CD14-positive monocyte (primary cell): Measurements from ENCODE around the gene MUC5AC. TPM values are rescaled to one million over a fixed set of nuclear protein-coding genes. Genes with fewer than 3 reads are reported as not detected.

Experiments
- DNase-seq, 3 donors: peaks; one replicate each; pipeline ENCODE4 v3.0.0-alpha.2; 2011 to 2022
- H2AFZ ChIP-seq: 2 replicates; pipeline ENCODE4 v1.6.0; 2012; ENCODE audit warnings: mild to moderate bottlenecking, low read depth, low read length, inconsistent platforms; ENCODE audit not compliant: insufficient read depth, poor library complexity, severe bottlenecking
- H3K27ac ChIP-seq, 2 donors: 1 replicate in 1 of 2; 2 replicates in 1 of 2; pipeline ENCODE4 v1.5.1; 2012 to 2013; ENCODE audit warnings: low read length in 2 of 2, control low read depth in 1 of 2, inconsistent platforms in 1 of 2, low read depth in 1 of 2, mild to moderate bottlenecking in 1 of 2
- H3K27me3 ChIP-seq, 2 donors: one replicate each; pipeline versions ENCODE4 v1.6.0 to v1.6.1; 2011 to 2013; ENCODE audit warnings: low read length in 2 of 2; ENCODE audit not compliant: control insufficient read depth in 2 of 2, insufficient read depth in 2 of 2
- H3K36me3 ChIP-seq, 2 donors: replicated peaks in 1 of 2; 1 replicate in 1 of 2; 2 replicates in 1 of 2; pipeline versions ENCODE4 v1.5.1 to v1.6.1; 2012 to 2013; ENCODE audit warnings: low read length in 2 of 2, control low read depth in 1 of 2, inconsistent platforms in 1 of 2, mild to moderate bottlenecking in 1 of 2; ENCODE audit not compliant: insufficient read depth in 2 of 2, control insufficient read depth in 1 of 2
- H3K4me1 ChIP-seq, 2 donors: 1 replicate in 1 of 2; 2 replicates in 1 of 2; pipeline versions ENCODE4 v1.5.1 to v1.6.1; 2012 to 2013; ENCODE audit warnings: low read length in 2 of 2, control low read depth in 1 of 2, inconsistent platforms in 1 of 2, mild to moderate bottlenecking in 1 of 2, moderate library complexity in 1 of 2; ENCODE audit not compliant: insufficient read depth in 2 of 2, control insufficient read depth in 1 of 2
- H3K4me2 ChIP-seq: replicated peaks from 2 replicates; pipeline ENCODE3; 2012; ENCODE audit warnings: low read length, moderate library complexity, mild to moderate bottlenecking; ENCODE audit not compliant: poor library complexity, severe bottlenecking; ENCODE audit errors: extremely low read depth
- H3K4me3 ChIP-seq, 3 experiments: fragments of 200-600 bp in 1 of 3; sonication (generic) in 1 of 3; replicated peaks in 1 of 3; 1 replicate in 2 of 3; 2 replicates in 1 of 3; pipeline ENCODE4 v1.5.1; 2011 to 2013; ENCODE audit warnings: low read length in 3 of 3, mild to moderate bottlenecking in 3 of 3, control low read depth in 2 of 3, low read depth in 2 of 3, inconsistent platforms in 1 of 3, moderate library complexity in 1 of 3
- H3K79me2 ChIP-seq: 2 replicates; pipeline ENCODE4 v1.6.0; 2012; ENCODE audit warnings: mild to moderate bottlenecking, control low read depth, inconsistent platforms, low read length, moderate library complexity; ENCODE audit not compliant: insufficient read depth
- H3K9ac ChIP-seq: 2 replicates; pipeline ENCODE4 v1.6.0; 2017; ENCODE audit warnings: low read length, mild to moderate bottlenecking; ENCODE audit not compliant: insufficient read depth, poor library complexity, severe bottlenecking
- H3K9me3 ChIP-seq, 2 donors: replicated peaks in 1 of 2; 1 replicate in 1 of 2; 2 replicates in 1 of 2; pipeline versions ENCODE4 v1.5.1 to v1.6.1; 2012 to 2013; ENCODE audit warnings: low read length in 2 of 2, control low read depth in 1 of 2; ENCODE audit not compliant: control insufficient read depth in 1 of 2, insufficient read depth in 1 of 2
- H4K20me1 ChIP-seq: 2 replicates; pipeline ENCODE4 v1.6.0; 2012; ENCODE audit warnings: mild to moderate bottlenecking, low read length, control low read depth, moderate library complexity; ENCODE audit not compliant: insufficient read depth
- H3K27ac Mint-ChIP-seq, 7 donors: one replicate each; pipeline ENCODE4 v1.8.0; 2020; ENCODE audit warnings: mild to moderate bottlenecking in 7 of 7, mixed read lengths in 7 of 7, moderate library complexity in 6 of 7, inconsistent platforms in 2 of 7
- H3K27me3 Mint-ChIP-seq, 3 donors: one replicate each; pipeline ENCODE4 v1.8.0; 2021 to 2022; ENCODE audit warnings: low read depth in 3 of 3, mild to moderate bottlenecking in 3 of 3, mixed read lengths in 3 of 3, moderate library complexity in 3 of 3, inconsistent platforms in 1 of 3
- H3K36me3 Mint-ChIP-seq, 2 donors: one replicate each; pipeline ENCODE4 v1.8.0; 2020; ENCODE audit warnings: mixed read lengths in 2 of 2, inconsistent platforms in 1 of 2, mild to moderate bottlenecking in 1 of 2
- H3K4me1 Mint-ChIP-seq: one replicate; pipeline ENCODE4 v1.8.0; 2020; ENCODE audit warnings: mild to moderate bottlenecking, mixed read lengths
- H3K4me3 Mint-ChIP-seq, 2 donors: one replicate each; pipeline ENCODE4 v1.8.0; 2020; ENCODE audit warnings: mild to moderate bottlenecking in 2 of 2, mixed read lengths in 2 of 2, moderate library complexity in 1 of 2
- H3K9me3 Mint-ChIP-seq, 7 donors: one replicate each; pipeline ENCODE4 v1.8.0; 2020 to 2022; ENCODE audit warnings: mixed read lengths in 7 of 7, mild to moderate bottlenecking in 6 of 7, moderate library complexity in 6 of 7, inconsistent platforms in 2 of 7
- CTCF ChIP-seq: fragments of 200-600 bp; IDR thresholded peaks from one replicate; pipeline ENCODE4 v1.8.0; 2022; ENCODE audit warnings: antibody characterized with exemption, mild to moderate bottlenecking
- WGBS: methylation state at CpG from one replicate; pipeline ENCODE4 v1.1.5; 2013; ENCODE audit warnings: missing lambda C conversion rate; ENCODE audit not compliant: insufficient coverage; 5-methylcytosine and 5-hydroxymethylcytosine counted together
- intact Hi-C, 2 donors: fragments of 100-400 bp; cut with micrococcal nuclease; formaldehyde crosslinking; loops; one replicate each; pipeline versions ENCODE4 v1.15.0 to v1.15.1; 2023
- polyA plus RNA-seq, 3 donors: library from polyadenylated mRNA; depleted of rRNA in 1 of 3; unstranded in 2 of 3; stranded (reverse) in 1 of 3; fragments of 300-500 nt in 2 of 3; fragments of >200 nt in 1 of 3; fragmentation: Illumina TruSeq in 2 of 3; gene quantifications; 1 replicate in 2 of 3; 2 replicates in 1 of 3; pipeline ENCODE4 v1.2.3, GENCODE V29; 2012 to 2021

The MUC5AC gene
- polyA plus RNA-seq, 3 donors: not detected

GRCh38 chr11:1174441-1175370, 17.0 kb downstream of the MUC5AC start:
- no peak overlapping the region for H3K4me3 ChIP-seq
- intact Hi-C loops: no loop called here
- H3K27ac Mint-ChIP-seq: no peak overlapping the region
- no peak overlapping the region for H3K4me2 ChIP-seq
- no peaks in the 10 kb centered on the region for H4K20me1 ChIP-seq
- no peak overlapping the region for H3K9ac ChIP-seq
- H3K4me1 ChIP-seq: no peaks in the 10 kb centered on the region
- TF ChIP-seq CTCF: no peak
- no peak for DNase-seq
- peaks cover 11 to 26% of the 10 kb centered on the region in 2 donors for H3K9me3 ChIP-seq
- H3K36me3 ChIP-seq: no peaks in the 10 kb centered on the region
- peaks cover 6 to 22% (median 15%) of the 10 kb centered on the region in 7 donors for H3K9me3 Mint-ChIP-seq
- H3K36me3 Mint-ChIP-seq: no peaks in the 10 kb centered on the region
- no peaks in the 10 kb centered on the region for H3K27me3 ChIP-seq
- no peaks in the 10 kb centered on the region for H3K4me1 Mint-ChIP-seq
- 94% methylated on average over 34 of the region's 39 CpGs for WGBS
- no peaks in the 10 kb centered on the region for H3K27me3 Mint-ChIP-seq
- H3K79me2 ChIP-seq: no peaks in the 10 kb centered on the region
- no peak overlapping the region for H2AFZ ChIP-seq
- no peak overlapping the region for H3K4me3 Mint-ChIP-seq
- H3K27ac ChIP-seq: no peak overlapping the region

- H3K27ac ChIP-seq: no peak overlapping the region
- no peak overlapping the region for H3K9ac ChIP-seq
- 95% methylated on average over 19 of the region's 22 CpGs for WGBS
- H3K36me3 ChIP-seq: no peaks in the 10 kb centered on the region
- TF ChIP-seq CTCF: no peak
- Mint-ChIP-seq H3K36me3 (no peaks in the 10 kb centered on the region), H3K4me1 (no peaks in the 10 kb centered on the region), H3K27me3 (no peaks in the 10 kb centered on the region), H3K4me3 (no peak overlapping the region), H3K9me3 (peaks cover under 1 to 16% (median 11%) of the 10 kb centered on the region in 7 donors), H3K27ac (no peak overlapping the region)
- peaks cover 9 to 26% of the 10 kb centered on the region in 2 donors for H3K9me3 ChIP-seq
- H4K20me1 ChIP-seq: no peaks in the 10 kb centered on the region
- no peak overlapping the region for H2AFZ ChIP-seq
- no peak overlapping the region for H3K4me3 ChIP-seq
- no peak for DNase-seq
- H3K4me2 ChIP-seq: no peak overlapping the region
- intact Hi-C loops: no loop called here
- no peaks in the 10 kb centered on the region for H3K27me3 ChIP-seq
- no peaks in the 10 kb centered on the region for H3K4me1 ChIP-seq
- H3K79me2 ChIP-seq: no peaks in the 10 kb centered on the region
Measured at GRCh38 chr11:1175461-1176223, 17.9 kb downstream of the MUC5AC start.
